Measurements from ENCODE around the gene VIPR2.

DNA sequence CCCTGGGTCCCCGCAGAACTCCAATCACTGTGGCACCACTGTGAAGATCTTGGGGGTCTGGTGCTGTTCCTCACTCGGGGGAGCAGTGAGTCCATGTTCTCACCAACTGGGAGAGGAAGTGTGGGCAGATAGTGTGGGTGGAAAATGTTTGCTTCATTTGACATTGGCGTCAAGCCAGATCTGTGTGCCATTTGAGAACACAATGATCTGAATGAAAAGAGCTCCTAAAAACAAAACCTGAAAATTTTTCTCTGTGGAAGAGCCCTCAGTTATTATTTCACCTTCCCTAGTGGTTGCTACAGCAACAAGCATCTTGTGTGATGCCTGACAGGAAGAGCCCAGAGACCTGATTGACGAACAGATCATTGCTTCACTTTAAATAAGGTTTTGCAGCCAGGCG, 125.6 kb downstream of the VIPR2 start:
- no peak for TF ChIP-seq CTCF (IDR thresholded peaks at IDR 0.05 in 8 of 11, conservative IDR thresholded peaks at IDR 0.05 in 3 of 11)
- no peak for TF ChIP-seq POLR2A (IDR thresholded peaks at IDR 0.05)
